Heart left ventricle (tissue), 13 donors: Measurements from ENCODE around the gene PREX1.

Experiments used
- CTCF ChIP-seq, 12 donors: fragments of 200-600 bp; sonication (generic) in 4 of 12; IDR thresholded peaks; one replicate each; pipeline versions ENCODE4 v1.5.0 to v1.8.0; 2018 to 2022; ENCODE audit warnings: antibody characterized with exemption in 12 of 12, mild to moderate bottlenecking in 5 of 12
- POLR2A ChIP-seq, 2 donors: fragments of 450-650 bp; IDR thresholded peaks; one replicate each; pipeline ENCODE4 v1.6.1; 2017; ENCODE audit warnings: antibody characterized with exemption in 2 of 2, mild to moderate bottlenecking in 2 of 2, moderate library complexity in 2 of 2
- donor health status: ischemic (EF 13 %, LVEDD 7.1; RV severe dilation, severe dysfunction).
- donor health status: DM: no; HTN: yes; CAD: no.
- donor health status: DM: no; HTN: no; CAD: no.
- donor health status: ischemic (EF 25% LVEDD 6.9; RV normal size, moderate dysfunction).
- donor health status: ischemic (EF 25% LVEDD 5.7; RV mildly dilated, moderate dysfunction).
- donor health status: ischemic (EF 35%, LVEDD 5.7; RV mildly dilated, moderate dysfunction).
- donor health status: nonischemic (EF 11% LVEDD 7.7; RV severe dilation, severe dysfunction).
- donor health status: DM: yes; HTN: yes; CAD: no.
- donor health status: PGD.
- donor health status: ischemic (EF 29% LVEDD 5.4; RV normal size, mild dysfunction).
- donor health status: nonischemic (EF 23%, LVEDD 6.1; RV moderate dilation, normal function).

GRCh38 chr20:48818481-48818987 lies 9.3 kb downstream of the PREX1 start:
- TF ChIP-seq CTCF (IDR thresholded peaks at IDR 0.05) (no peak), POLR2A (IDR thresholded peaks at IDR 0.05) (no peak)
